HepG2 (cell line): ENCODE measurements around the gene L3MBTL4. TPM values are rescaled to one million over a fixed set of nuclear protein-coding genes. Genes with fewer than 3 reads are reported as not detected.

Experiments
- ASH2L ChIP-seq: fragments of 300-600, 200-600 bp; sonication (generic); IDR thresholded peaks from 2 replicates; pipeline ENCODE4 v1.7.0; 2017; ENCODE audit warnings: low read depth, mild to moderate bottlenecking, moderate library complexity, mixed read lengths, low read length; ENCODE audit not compliant: insufficient read length
- CBX2 ChIP-seq, 2 experiments: fragments of 200-600 bp in 1 of 2; sonication (generic); formaldehyde crosslinking in 1 of 2; IDR thresholded peaks; 2 replicates each; pipeline versions ENCODE4 v1.7.0 to v1.8.1; 2018 to 2022; ENCODE audit warnings: low read depth in 2 of 2, low read length in 1 of 2, mild to moderate bottlenecking in 1 of 2, missing genetic modification reagents in 1 of 2
- CCAR2 ChIP-seq: fragments of 200-400 bp; formaldehyde crosslinking; optimal IDR thresholded peaks from 2 replicates; pipeline ENCODE3; 2018; ENCODE audit warnings: low read depth, mild to moderate bottlenecking, low read length, moderate library complexity
- EP300 ChIP-seq, 3 experiments: sonication (generic) in 1 of 3; formaldehyde crosslinking in 1 of 3; IDR thresholded peaks; 2 replicates each; pipeline versions ENCODE4 v1.5.1 to v1.6.1; 2011 to 2020; ENCODE audit warnings: low read depth in 2 of 3, low read length in 2 of 3, borderline replicate concordance in 1 of 3, improper control_type of control experiment in 1 of 3, mild to moderate bottlenecking in 1 of 3, missing genetic modification reagents in 1 of 3, moderate library complexity in 1 of 3
- FOXA3 ChIP-seq: IDR thresholded peaks from 2 replicates; pipeline ENCODE4 v1.6.1; 2016; ENCODE audit warnings: missing genetic modification reagents, missing compliant biosample characterization
- FOXP1 ChIP-seq, 2 experiments: fragments of 450-650 bp in 1 of 2; IDR thresholded peaks; 2 replicates each; pipeline ENCODE4 v1.6.1; 2017 to 2018; ENCODE audit warnings: antibody characterized with exemption in 1 of 2
- GATAD2A ChIP-seq: IDR thresholded peaks from 2 replicates; pipeline ENCODE4 v1.6.1; 2016
- ISL2 ChIP-seq: sonication (generic); formaldehyde crosslinking; IDR thresholded peaks from 2 replicates; pipeline ENCODE4 v1.5.0; 2020; ENCODE audit warnings: missing genetic modification reagents
- KAT8 ChIP-seq: IDR thresholded peaks from 2 replicates; pipeline ENCODE4 v1.6.1; 2016; ENCODE audit warnings: missing genetic modification reagents, missing compliant biosample characterization
- MIER3 ChIP-seq: IDR thresholded peaks from 2 replicates; pipeline ENCODE4 v1.6.1; 2016; ENCODE audit warnings: missing compliant biosample characterization, borderline replicate concordance
- MIXL1 ChIP-seq: IDR thresholded peaks from 2 replicates; pipeline ENCODE4 v1.6.1; 2016
- MZF1 ChIP-seq: sonication (generic); formaldehyde crosslinking; IDR thresholded peaks from 2 replicates; pipeline ENCODE4 v1.8.1; 2023; ENCODE audit warnings: mild to moderate bottlenecking, missing genetic modification reagents, borderline replicate concordance
- POLR2A ChIP-seq, 2 experiments: IDR thresholded peaks; 2 replicates each; pipeline ENCODE4 v1.6.1; 2011; ENCODE audit warnings: low read depth in 2 of 2, low read length in 2 of 2, mild to moderate bottlenecking in 1 of 2, moderate library complexity in 1 of 2; ENCODE audit not compliant: insufficient read depth in 1 of 2
- RARA ChIP-seq: IDR thresholded peaks from 2 replicates; pipeline ENCODE4 v1.6.1; 2016; ENCODE audit warnings: missing genetic modification reagents, missing compliant biosample characterization
- RELA ChIP-seq: sonication (generic); formaldehyde crosslinking; IDR thresholded peaks from 2 replicates; pipeline ENCODE4 v1.4.0; 2020; ENCODE audit warnings: missing genetic modification reagents
- SIX4 ChIP-seq: sonication (generic); formaldehyde crosslinking; IDR thresholded peaks from 2 replicates; pipeline ENCODE4 v1.4.0; 2020; ENCODE audit warnings: missing genetic modification reagents
- SOX6 ChIP-seq, 2 experiments: fragments of 450-650 bp in 1 of 2; sonication (generic) in 1 of 2; formaldehyde crosslinking in 1 of 2; IDR thresholded peaks; 2 replicates each; pipeline versions ENCODE4 v1.4.0 to v1.6.1; 2017 to 2020; ENCODE audit warnings: antibody characterized with exemption in 1 of 2, mild to moderate bottlenecking in 1 of 2, missing genetic modification reagents in 1 of 2
- TBX2 ChIP-seq: sonication (generic); formaldehyde crosslinking; IDR thresholded peaks from 2 replicates; pipeline ENCODE4 v1.5.0; 2020; ENCODE audit warnings: missing genetic modification reagents, mild to moderate bottlenecking, borderline replicate concordance
- TBX3 ChIP-seq: fragments of 450-650 bp; IDR thresholded peaks from 2 replicates; pipeline ENCODE4 v1.6.1; 2017; ENCODE audit warnings: antibody characterized with exemption, mild to moderate bottlenecking, inconsistent platforms, borderline replicate concordance
- ZNF225 ChIP-seq: sonication (generic); formaldehyde crosslinking; IDR thresholded peaks from 2 replicates; pipeline ENCODE4 v1.4.0; 2020; ENCODE audit warnings: mild to moderate bottlenecking, missing genetic modification reagents
- ZNF432 ChIP-seq: sonication (generic); formaldehyde crosslinking; IDR thresholded peaks from 2 replicates; pipeline ENCODE4 v1.5.0; 2020; ENCODE audit warnings: missing genetic modification reagents, mild to moderate bottlenecking, borderline replicate concordance
- polyA plus RNA-seq, 8 experiments: library from polyadenylated mRNA; depleted of rRNA in 3 of 8; stranded (reverse) in 7 of 8; unstranded in 1 of 8; fragments of >200 nt; fragmentation: Illumina TruSeq in 4 of 8; extraction: Trizol in 4 of 8; gene quantifications; 2 replicates each; pipeline versions ENCODE4 v1.2.1 to v1.2.3, GENCODE V29; 2011 to 2016; ENCODE audit warnings: low read depth in 4 of 8, missing spikeins in 1 of 8, mixed read lengths in 1 of 8; ENCODE audit not compliant: insufficient read depth in 1 of 8
- total RNA-seq, 5 experiments: library from RNA; depleted of rRNA; stranded (reverse); fragments of >200 nt; fragmentation: Illumina TruSeq; extraction: Trizol; gene quantifications; 2 replicates each; pipeline ENCODE4 v1.2.3, GENCODE V29; 2016; ENCODE audit warnings: low read depth in 1 of 5
- TF ChIP-seq, protein P1 (sequence below): IDR thresholded peaks from 2 replicates; pipeline ENCODE4 v1.6.1; 2012; ENCODE audit warnings: low read depth, low read length, improper control_type of control experiment
- TF ChIP-seq, protein P2 (sequence below): IDR thresholded peaks from 2 replicates; pipeline ENCODE4 v1.6.1; 2016; ENCODE audit warnings: missing genetic modification reagents, missing compliant biosample characterization
- TF ChIP-seq, protein P3 (sequence below), 2 experiments: sonication (generic) in 1 of 2; formaldehyde crosslinking in 1 of 2; IDR thresholded peaks; 2 replicates each; pipeline versions ENCODE4 v1.4.0 to v1.6.1; 2016 to 2020; ENCODE audit warnings: borderline replicate concordance in 1 of 2, low read depth in 1 of 2, mild to moderate bottlenecking in 1 of 2, missing genetic modification reagents in 1 of 2

Gene L3MBTL4
- total and polyA plus RNA-seq, 2 of the 13 experiments (the other 11 are each of a cell fraction or from before 2014, with no cell fraction given), result 10.8 to 13.3 TPM

DNA sequence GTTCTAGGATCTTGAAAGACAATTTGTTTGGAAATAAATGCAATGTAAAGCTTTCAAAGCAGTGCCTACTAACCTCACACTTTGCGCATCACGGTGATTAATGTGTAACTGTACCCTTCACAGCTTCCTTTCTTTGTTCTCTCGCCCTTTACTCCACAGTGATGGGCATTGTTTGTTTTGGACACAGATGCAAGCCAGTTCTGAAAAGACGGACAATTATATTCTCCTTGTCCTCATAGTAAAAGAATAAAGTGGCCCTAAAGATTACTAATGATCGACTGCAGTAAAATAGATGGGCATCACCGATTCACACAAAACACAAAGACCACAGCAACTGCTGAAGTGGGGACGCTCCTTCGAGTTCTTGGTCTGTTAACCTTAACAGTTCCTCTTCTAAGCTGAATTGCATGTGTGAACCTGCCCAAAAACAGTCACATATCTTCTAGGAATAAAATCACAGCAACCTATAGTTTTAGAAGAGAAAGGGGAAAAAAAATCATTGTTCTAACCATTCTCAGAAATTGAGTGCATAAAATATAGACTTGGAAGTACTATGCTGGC is 7.7 kb downstream of the L3MBTL4 start (continued):
- TF ChIP-seq, protein P1, sequence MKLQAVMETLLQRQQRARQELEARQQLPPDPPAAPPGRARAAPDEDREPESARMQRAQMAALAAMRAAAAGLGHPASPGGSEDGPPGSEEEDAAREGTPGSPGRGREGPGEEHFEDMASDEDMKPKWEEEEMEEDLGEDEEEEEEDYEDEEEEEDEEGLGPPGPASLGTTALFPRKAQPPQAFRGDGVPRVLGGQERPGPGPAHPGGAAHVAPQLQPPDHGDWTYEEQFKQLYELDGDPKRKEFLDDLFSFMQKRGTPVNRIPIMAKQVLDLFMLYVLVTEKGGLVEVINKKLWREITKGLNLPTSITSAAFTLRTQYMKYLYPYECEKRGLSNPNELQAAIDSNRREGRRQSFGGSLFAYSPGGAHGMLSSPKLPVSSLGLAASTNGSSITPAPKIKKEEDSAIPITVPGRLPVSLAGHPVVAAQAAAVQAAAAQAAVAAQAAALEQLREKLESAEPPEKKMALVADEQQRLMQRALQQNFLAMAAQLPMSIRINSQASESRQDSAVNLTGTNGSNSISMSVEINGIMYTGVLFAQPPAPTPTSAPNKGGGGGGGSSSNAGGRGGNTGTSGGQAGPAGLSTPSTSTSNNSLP, result peak; percentile 68
- TF ChIP-seq RARA (CRISPR knock-in tag) (peak; percentile 56; the same call in 1 of the 2 replicates), FOXP1 (IDR thresholded peaks at IDR 0.05) (no peak), FOXP1 (CRISPR knock-in tag; IDR thresholded peaks at IDR 0.05) (peak; percentile 85), SIX4 (peak; percentile 49; the same call in 1 of the 2 replicates), MIXL1 (CRISPR knock-in tag) (0 out of 2 replicates have a peak, but pooled peaks have one; percentile 50), MZF1 (CRISPR knock-in tag) (no peak), ZNF432 (no peak), MIER3 (CRISPR knock-in tag) (0 out of 2 replicates have a peak, but pooled peaks have one; percentile 22), EP300 (IDR thresholded peaks at IDR 0.05; ENCODE audit: low read depth in 2 of 2, low read length in 2 of 2) (peak in 1 of 2 experiments; percentile 48; a peak in 1 of 4 replicates), EP300 (CRISPR knock-in tag; IDR thresholded peaks at IDR 0.05; ENCODE audit: borderline replicate concordance) (no peak), POLR2A (IDR thresholded peaks at IDR 0.05; ENCODE audit: insufficient read depth in 1 of 2, low read depth in 2 of 2, low read length in 2 of 2) (0 out of 4 replicates have a peak, but pooled peaks of 1 of the 2 experiments have one; percentile 21), SOX6 (IDR thresholded peaks at IDR 0.05) (no peak), SOX6 (CRISPR knock-in tag; IDR thresholded peaks at IDR 0.05) (peak; percentile 98), TBX3 (peak; percentile 51; the same call in 1 of the 2 replicates), GATAD2A (CRISPR knock-in tag) (0 out of 2 replicates have a peak, but pooled peaks have one; percentile 50), FOXA3 (peak; percentile 43; the same call in 1 of the 2 replicates), TBX2 (CRISPR knock-in tag) (peak; percentile 88), ZNF225 (CRISPR knock-in tag) (no peak), CBX2 (IDR thresholded peaks at IDR 0.05; ENCODE audit: low read depth, low read length) (no peak), CBX2 (CRISPR knock-in tag; IDR thresholded peaks at IDR 0.05; ENCODE audit: low read depth) (no peak), ISL2 (CRISPR knock-in tag) (peak; percentile 42; the same call in 1 of the 2 replicates), ASH2L (peak; percentile 19), KAT8 (CRISPR knock-in tag) (no peak), CCAR2 (no peak), RELA (CRISPR knock-in tag) (no peak)
- TF ChIP-seq, protein P2, sequence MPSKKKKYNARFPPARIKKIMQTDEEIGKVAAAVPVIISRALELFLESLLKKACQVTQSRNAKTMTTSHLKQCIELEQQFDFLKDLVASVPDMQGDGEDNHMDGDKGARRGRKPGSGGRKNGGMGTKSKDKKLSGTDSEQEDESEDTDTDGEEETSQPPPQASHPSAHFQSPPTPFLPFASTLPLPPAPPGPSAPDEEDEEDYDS (CRISPR knock-in tag), result 0 out of 2 replicates have a peak, but pooled peaks have one; percentile 18
- TF ChIP-seq, protein P3, sequence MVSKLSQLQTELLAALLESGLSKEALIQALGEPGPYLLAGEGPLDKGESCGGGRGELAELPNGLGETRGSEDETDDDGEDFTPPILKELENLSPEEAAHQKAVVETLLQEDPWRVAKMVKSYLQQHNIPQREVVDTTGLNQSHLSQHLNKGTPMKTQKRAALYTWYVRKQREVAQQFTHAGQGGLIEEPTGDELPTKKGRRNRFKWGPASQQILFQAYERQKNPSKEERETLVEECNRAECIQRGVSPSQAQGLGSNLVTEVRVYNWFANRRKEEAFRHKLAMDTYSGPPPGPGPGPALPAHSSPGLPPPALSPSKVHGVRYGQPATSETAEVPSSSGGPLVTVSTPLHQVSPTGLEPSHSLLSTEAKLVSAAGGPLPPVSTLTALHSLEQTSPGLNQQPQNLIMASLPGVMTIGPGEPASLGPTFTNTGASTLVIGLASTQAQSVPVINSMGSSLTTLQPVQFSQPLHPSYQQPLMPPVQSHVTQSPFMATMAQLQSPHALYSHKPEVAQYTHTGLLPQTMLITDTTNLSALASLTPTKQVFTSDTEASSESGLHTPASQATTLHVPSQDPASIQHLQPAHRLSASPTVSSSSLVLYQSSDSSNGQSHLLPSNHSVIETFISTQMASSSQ (IDR thresholded peaks at IDR 0.05; ENCODE audit: low read depth), result peak; percentile 77
- TF ChIP-seq, protein P3 (CRISPR knock-in tag; IDR thresholded peaks at IDR 0.05; ENCODE audit: borderline replicate concordance), result no peak
